Endothelial cell of umbilical vein (primary cell): ENCODE data around the gene BMPR1B.

ENCODE experiments used
- CTCF ChIP-seq, 2 donors: IDR thresholded peaks; 1 replicate in 1 of 2; 2 replicates in 1 of 2; pipeline ENCODE4 v1.5.1; 2011; ENCODE audit warnings: low read length in 2 of 2, mild to moderate bottlenecking in 2 of 2, moderate library complexity in 2 of 2, control low read depth in 1 of 2, inconsistent platforms in 1 of 2, low read depth in 1 of 2; ENCODE audit not compliant: insufficient read depth in 1 of 2; ENCODE audit errors: extremely low read depth in 1 of 2
- MYC ChIP-seq: IDR thresholded peaks from one replicate; pipeline ENCODE4 v1.6.1; 2011; ENCODE audit warnings: mild to moderate bottlenecking, low read depth, low read length
- POLR2AphosphoS5 ChIP-seq: IDR thresholded peaks from 2 replicates; pipeline ENCODE4 v1.6.1; 2012; ENCODE audit warnings: low read depth, mild to moderate bottlenecking, control low read depth, low read length, moderate library complexity; ENCODE audit not compliant: insufficient read depth
- TF ChIP-seq, protein P1 (sequence below): IDR thresholded peaks from 2 replicates; pipeline ENCODE4 v1.6.1; 2011; ENCODE audit not compliant: insufficient read depth, insufficient read length

GRCh38 chr4:95080969-95081368 lies 323.2 kb downstream of the BMPR1B start:
- no peak for TF ChIP-seq CTCF (IDR thresholded peaks at IDR 0.05; ENCODE audit: extremely low read depth in 1 of 2, insufficient read depth in 1 of 2, low read depth in 1 of 2, low read length in 2 of 2)
- TF ChIP-seq MYC = no peak
- TF ChIP-seq POLR2AphosphoS5 = no peak
- TF ChIP-seq, protein P1, sequence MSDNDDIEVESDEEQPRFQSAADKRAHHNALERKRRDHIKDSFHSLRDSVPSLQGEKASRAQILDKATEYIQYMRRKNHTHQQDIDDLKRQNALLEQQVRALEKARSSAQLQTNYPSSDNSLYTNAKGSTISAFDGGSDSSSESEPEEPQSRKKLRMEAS = no peak
